Right lung (tissue), 5 donors: Measurements from ENCODE around the gene LRRC4C. TPM values are rescaled to one million over a fixed set of nuclear protein-coding genes. Genes with fewer than 3 reads are reported as not detected.
"Not testable (repeated sequence)": the region's sequence is repeated elsewhere in the genome, so short reads cannot be mapped to it uniquely, and the experiment has no call there.

Experiments
- DNase-seq, 2 donors: peaks; one replicate each; pipeline ENCODE4 v3.0.0-alpha.2; 2013
- polyA plus RNA-seq, 5 donors: library from polyadenylated mRNA; unstranded; fragments of 120-200 nt; gene quantifications; one replicate each; pipeline versions ENCODE4 v1.2.1 to v1.2.3, GENCODE V29; 2013; ENCODE audit warnings: inconsistent platforms in 1 of 5, low replicate concordance in 1 of 5; ENCODE audit not compliant: insufficient read length in 5 of 5, insufficient read depth in 1 of 5

Gene LRRC4C
- polyA plus RNA-seq, 5 donors, result 3.1 to 5.9 (median 4.8) TPM

DNA sequence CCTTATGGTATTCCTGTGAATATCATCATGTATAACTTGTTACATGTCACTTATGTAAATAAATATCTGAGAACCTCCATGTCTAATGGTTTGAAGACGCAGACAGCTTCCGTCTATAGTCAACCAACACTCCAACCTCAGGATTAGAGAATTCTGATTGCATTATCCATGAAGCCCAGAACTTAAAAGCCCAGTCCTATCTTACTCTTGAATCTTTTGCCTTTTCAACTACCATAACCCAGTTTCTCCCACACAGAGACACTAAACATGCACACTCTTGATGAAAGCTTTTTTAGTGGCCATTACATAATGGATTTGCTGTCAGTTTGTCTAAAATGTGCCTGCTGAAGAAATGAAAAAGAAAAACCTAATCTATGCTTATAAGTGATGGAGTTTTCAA, 1219.2 kb downstream of the LRRC4C start:
- no peak for DNase-seq

- DNase-seq, result no peak
Observed at GRCh38 chr11:40236526-40236925, 1222.9 kb downstream of the LRRC4C start.

- no peak for DNase-seq
Observed at GRCh38 chr11:40235841-40236240, 1223.6 kb downstream of the LRRC4C start.

GRCh38 chr11:40230821-40231220, 1228.6 kb downstream of the LRRC4C start:
- DNase-seq, result no peak

GRCh38 chr11:40228662-40229061, 1230.8 kb downstream of the LRRC4C start:
- no peak for DNase-seq

DNA sequence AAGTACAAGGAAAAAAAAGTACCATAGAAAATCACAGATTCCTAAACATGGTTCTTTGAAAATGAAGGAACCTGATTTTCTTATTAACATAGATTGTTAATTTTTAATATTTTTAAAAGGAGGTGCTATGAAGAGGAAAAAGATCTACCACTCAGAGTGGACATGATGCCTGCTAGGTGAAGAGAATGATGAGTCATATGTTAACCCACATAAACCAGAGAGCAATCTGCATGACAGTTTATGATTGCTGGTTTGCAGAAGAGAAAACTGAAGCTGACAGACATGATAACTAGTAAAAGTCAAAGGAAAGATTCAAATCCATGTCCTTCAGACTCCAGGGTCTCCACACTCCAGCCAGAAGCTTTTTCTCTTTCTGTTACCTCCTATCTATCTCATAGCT, 1231.7 kb downstream of the LRRC4C start:
- DNase-seq, result no peak

DNA sequence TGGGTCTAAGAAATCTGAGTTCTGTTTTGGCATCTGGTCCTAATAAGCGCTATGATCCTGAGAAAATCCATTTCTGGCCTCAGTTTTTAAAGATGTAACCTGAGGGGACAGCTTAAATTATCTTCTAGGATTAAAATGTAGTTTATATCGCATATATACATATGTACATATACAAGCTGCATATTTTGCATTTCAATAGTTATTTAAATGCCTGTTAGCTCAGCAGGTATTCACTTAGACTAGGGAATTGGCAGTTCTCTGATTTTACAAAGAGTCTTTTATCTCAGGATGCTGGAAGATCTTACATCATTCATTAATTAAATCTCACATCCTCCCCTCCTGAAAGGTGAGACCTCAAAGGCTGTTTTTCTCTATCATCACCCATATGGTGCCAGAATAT, 1232.8 kb downstream of the LRRC4C start:
- no peak for DNase-seq

GRCh38 chr11:40223596-40224330, 1235.7 kb downstream of the LRRC4C start:
- no peak for DNase-seq

- no peak for DNase-seq
Observed at GRCh38 chr11:40219401-40219800, 1240.1 kb downstream of the LRRC4C start.

GRCh38 chr11:40215556-40215955, 1243.9 kb downstream of the LRRC4C start:
- DNase-seq, result no peak

GRCh38 chr11:40207416-40207815, 1252.0 kb downstream of the LRRC4C start:
- DNase-seq, result no peak

DNA sequence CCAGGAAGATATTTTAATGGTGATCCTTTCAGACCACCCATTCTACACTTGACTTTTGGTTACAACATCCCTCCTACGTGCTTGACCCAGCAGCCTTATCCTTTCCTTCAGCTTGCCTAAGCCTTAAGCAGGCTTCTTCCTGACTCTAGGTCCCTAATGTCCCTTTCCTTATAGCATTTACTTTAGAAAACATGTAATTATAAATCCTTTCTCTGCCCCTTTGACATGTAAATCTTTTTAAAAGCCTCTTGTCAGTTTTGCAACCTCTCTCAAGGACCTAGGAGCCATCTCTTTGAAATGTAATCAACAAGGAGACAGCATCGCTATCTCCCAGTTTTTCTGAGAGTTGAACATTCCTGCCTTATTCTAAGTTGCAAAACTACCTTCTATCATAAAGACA, 1255.2 kb downstream of the LRRC4C start:
- no peak for DNase-seq

DNA sequence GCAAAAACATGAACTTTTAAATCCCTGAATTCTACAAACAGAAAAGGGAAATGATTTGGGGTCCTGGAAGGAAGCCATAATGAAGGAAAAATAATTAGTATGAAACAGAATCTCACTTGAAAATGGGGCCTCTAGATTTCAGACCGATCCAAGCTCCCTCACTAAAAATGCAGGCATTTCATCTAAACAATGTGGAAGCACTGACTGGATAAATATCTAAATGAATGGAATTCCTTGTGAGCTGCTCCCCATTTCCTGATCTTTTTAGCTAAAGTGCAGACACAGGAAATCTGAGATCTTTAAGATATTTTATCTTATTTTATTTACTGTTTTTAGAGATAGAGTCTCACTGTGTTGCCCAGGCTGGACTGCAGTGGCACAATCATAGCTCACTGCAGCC, 1255.8 kb downstream of the LRRC4C start:
- no peak for DNase-seq

DNA sequence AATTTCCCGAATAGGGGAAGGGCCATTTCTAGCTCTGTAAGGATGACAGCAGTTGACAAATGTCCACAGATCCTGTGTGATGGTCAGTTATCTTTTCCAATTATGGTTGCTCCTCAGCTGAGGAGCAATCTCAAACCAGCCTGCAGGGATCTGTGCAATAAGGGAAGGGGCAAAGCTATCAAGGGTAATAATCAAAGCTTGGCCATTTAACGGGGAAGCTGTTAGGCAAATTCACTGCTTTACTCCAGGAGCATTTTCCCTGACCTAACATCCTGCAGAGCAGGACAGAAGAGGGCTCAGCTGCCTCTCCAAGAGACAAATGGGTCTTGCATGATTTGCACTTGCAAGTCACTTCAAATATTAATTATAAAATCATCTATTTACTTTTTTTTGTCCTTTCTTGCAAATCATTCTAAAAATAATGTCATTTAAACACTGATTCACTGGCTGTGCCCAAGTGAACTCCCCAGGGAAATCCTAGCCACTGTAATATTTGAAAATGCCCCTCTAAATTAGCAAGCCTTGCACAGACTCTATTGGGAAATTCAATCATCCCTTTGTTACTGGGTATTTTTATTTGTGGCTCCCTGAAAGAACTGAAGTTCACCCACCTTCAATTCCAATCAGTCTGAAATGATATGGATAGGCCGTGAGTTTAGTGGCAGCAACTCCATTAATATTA, 1256.7 kb downstream of the LRRC4C start:
- no peak for DNase-seq

DNA sequence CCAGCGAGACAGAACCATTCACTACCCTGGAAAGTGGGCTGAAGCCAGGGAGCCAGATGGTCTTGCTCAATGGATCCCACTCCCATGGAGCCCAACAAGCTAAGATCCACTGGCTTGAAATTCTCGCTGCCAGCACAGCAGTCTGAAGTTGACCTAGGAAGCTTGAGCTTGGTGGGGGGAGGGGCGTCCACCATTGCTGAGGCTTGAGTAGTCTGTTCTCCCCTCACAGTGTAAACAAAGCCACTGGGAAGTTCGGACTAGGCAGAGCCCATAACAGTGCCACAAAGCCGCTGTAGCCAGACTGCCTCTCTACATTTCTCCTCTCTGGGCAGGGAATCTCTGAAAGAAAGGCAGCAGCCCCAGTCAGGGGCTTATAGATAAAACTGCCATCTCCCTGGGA, 1266.9 kb downstream of the LRRC4C start:
- not testable (repeated sequence) for DNase-seq

DNA sequence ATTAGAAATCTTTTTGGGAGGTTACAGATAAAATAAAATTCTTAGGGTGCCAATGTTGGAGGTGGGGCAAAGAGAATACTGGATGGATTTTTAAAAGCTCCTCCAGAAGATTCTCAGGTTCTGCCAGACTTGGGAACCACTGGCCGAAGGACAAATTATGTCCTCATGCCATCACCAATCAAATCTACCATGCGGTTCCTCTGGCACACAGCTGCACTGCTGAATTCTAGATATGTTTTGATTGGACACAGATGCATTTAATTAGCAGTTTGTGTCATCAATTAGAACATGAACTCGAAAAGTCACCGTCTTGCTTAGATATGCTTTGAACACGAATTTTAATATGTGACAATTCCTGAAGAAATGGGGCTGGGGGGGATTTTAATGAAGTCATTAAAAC, 1269.2 kb downstream of the LRRC4C start:
- no peak for DNase-seq

GRCh38 chr11:40188848-40189247, 1270.6 kb downstream of the LRRC4C start:
- DNase-seq, result peak in 1 of 2 donors; percentile 8

- DNase-seq, result no peak
Observed at GRCh38 chr11:40187295-40187694, 1272.2 kb downstream of the LRRC4C start.

- peak; percentile 22 to 33 for DNase-seq
Observed at GRCh38 chr11:40186437-40187263, 1272.8 kb downstream of the LRRC4C start.

DNA sequence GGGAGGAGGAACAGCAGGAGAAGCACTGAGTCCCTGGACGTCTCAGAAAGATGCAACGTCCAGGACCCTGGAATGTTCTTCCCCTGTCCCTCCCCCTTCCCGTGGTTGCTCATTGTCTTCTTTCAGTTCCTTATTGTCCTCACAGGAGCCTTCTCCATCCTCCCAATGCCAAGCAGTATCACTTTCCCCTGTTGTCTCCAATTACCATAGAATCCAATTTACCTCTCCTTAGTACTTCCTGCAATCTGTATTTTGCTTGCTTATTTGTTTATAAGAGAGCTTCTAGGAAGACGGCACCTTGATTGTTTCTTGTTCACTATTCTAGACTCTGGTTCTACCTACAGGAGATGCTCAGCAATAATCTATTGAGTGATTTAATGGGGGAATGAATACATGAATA, 1273.7 kb downstream of the LRRC4C start:
- no peak for DNase-seq

DNA sequence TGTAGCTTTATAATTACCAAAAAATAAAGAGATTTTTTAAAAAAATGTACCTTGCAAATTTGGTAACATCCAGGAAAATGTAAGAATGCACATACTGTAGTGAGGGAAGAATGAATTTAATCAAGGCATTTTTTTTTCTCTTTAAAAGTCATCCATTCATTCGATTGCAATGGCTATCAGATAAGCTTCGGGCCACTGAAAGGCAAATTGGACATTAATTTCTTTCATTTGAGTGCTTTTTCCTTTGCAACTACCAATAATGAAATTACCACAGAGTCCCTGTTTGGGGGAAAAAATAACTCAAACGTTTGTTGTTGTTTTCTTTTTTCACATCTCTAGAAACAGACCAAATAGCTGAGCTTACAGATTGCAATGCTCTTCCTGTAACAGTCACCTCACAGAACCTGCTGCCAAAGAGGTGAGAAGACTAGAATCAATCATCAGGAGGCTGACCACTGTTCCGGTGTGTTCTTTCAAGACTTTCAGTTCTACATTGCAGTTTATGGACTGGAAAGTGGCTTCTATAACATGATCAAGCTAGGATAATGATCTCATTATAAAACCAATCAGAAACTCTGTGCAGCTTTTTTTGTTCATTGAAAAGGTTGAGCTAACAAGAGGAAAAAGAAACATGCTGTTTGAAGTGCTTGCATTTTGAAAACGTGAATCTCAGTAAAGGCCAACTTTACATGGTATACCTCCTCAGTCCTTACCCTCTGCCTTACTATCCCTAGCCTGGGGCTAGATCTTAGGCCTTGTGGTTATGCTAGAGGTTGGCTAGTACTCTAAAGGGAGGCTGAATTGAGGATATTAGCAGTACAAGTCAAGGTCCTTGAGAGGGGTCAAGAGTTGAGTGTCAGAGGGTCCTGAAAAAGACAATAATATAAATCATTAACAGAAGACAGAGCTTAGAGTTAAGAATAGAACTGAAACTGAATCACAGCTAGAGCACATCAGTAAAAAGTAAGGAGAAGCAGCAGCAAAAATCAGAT, 1276.1 kb downstream of the LRRC4C start:
- no peak for DNase-seq
